HL-60/S4 treated with phorbol 12-myristate 13-acetate at 8.2 ng/mL for 4 days and 3 days (cell line): Measurements from ENCODE around the gene LDB2.

ENCODE experiments used
- in situ Hi-C: fragments of 300-500 bp; cut with MboI; formaldehyde crosslinking; loops from 2 replicates; pipeline ENCODE4 v1.15.0; 2022; ENCODE audit warnings: low sequenced_read_pairs

LDB2 gene

DNA sequence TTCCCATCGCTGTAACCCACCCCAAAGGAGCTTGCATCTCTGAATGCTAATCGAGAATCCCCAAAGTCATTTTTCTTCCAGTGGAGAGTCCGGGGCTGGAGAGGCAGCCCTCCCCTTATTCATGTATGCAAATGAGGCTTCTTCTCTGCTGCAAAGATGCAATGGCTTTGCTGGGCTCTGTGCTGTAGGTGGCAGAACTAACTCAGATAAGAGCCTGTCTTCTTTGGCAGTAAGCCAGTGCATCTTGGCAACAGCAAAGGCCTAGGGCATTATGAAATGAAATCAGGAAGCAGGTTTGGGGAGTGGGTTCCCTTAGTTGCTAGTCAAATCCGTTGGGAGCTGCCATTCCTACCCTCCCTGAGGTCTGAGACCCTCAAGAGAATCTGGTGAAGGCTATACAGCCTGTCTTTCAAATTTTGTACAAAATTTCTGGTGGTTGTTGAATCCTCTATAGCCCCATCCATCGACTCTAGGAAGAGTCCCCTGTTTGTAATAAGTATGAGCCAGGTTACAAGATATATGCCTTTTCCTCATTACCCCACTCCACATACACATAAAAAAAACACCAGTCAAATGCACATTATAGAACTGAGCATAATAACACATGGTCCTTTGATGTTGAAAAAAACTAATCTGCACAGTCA, 381.5 kb downstream of the LDB2 start:
- in situ Hi-C loops: no loop called here

DNA sequence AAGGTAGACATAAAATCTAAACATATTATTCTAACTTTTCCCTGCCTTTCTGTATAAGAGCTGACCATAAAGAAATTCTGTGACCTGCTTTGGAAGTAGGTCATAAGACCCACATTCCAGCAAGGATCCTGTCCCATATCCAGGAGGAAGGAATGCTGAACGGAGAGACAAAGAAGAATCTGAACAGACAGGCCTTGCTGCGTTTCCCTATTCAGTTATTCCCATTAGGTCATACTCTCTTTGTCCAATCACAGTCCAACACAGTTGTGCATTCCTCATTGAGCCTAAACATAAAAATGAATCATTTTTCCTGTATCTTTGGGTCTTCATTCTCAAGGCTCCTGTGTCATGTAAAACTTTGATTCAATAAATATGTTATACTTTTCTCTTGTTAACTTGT, 384.6 kb downstream of the LDB2 start:
- in situ Hi-C loops: no loop called here

DNA sequence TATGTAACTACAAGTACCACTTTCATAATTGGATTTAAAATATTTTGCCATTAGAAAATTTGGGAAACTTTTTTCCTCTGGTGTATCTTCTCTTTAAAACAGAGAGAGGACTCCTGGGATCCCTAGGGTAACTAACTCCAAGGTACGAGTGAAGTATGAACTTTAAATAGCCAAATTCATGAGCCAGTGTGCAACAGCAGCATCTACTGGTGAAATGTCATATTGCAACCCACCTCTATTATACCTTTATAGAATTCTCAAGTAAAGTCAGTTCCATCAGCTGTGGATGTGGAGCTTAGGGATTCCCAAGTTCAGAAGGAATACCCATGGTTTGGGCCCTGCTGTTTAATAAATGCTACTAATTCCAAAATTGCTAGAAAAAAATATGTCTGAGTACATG, 389.5 kb downstream of the LDB2 start:
- in situ Hi-C loops: no loop called here

DNA sequence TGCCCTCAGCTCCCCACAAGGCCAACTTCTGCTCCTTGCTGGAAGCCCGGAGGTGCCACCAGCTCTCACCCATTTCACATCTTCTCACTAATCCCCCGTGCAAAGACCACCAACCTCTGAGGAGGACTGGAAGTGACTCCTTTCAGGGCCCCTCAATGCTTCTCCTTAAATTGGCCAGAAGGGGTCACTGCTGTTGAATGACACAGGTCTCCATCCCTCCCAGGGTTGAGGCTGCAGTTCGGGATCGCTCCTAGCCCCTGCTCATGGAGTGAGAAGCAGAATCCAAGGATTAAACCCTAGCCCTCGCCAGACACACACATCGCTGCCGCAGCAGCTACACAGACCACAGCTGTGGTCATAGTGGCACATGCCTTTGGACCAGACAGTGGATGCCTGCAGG, 392.7 kb downstream of the LDB2 start:
- in situ Hi-C loops: no loop called here

DNA sequence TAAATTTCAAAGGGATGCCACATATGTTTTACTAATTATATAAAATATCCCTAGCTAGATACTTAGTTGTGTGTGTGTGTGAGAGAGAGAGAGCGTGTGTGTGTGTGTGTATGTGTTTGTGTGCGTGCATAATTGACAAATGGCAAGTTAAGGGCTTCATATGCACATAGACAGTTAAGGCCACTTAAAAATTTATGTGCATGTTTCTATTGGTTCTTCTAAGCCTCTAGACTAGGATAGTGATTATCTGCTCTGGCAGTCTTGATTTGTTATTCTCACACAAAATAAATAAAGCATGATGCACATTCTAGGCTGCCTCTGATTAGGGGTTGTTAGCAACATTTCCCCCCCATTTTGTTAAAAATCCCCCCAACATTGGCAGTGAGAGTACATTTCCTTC, 393.2 kb downstream of the LDB2 start:
- in situ Hi-C loops: no loop called here

DNA sequence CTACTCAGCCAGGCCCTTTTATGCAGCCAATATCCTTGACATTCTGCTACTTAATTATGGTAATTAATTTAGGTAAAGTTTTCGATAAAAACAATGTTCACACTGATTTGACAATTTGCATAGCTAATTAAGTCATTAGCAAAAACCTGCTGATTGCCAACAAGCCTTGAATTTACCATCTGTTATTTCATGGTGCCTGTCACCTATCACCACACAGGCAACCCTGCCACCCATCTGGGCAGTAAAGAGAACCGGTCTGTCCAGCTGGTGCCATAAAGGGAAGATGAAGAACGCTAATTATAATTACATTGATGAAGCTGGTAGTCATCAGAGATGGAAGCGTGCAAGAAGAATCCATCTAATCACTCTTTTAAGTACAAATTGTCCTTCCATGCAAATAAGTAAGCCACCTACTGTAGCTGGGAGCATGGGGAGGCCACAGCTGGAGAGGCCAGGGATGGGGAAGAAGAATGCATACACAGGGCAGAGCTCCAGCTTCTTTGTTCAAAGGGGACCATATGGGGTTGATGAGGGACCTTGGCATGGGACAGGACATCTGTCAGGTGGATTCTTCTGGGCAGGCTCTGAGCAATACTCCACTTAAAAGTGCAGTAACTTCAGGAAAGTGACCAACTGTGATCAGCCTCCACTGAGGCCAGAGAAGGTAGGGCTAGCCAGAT, 394.9 kb downstream of the LDB2 start:
- in situ Hi-C loops: no loop called here

DNA sequence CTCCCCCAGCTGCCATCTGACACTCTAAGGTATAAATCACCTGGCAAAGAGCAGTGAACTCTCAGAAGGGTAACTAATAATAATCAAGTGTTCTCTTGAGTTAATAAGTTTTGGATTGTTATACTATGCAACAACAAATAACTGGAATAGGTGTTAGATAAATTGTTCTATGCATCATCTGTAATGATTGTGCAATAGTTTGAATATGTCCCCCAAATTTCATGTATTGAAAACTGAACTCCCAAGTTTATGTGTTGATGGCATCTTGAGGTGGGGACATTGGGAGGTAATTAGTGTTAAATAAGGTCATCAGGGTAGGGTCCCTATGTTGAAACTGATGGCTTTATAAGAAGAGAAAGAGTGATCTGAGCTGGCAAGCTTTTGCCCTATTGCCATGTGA, 399.5 kb downstream of the LDB2 start:
- in situ Hi-C loops: no loop called here

DNA sequence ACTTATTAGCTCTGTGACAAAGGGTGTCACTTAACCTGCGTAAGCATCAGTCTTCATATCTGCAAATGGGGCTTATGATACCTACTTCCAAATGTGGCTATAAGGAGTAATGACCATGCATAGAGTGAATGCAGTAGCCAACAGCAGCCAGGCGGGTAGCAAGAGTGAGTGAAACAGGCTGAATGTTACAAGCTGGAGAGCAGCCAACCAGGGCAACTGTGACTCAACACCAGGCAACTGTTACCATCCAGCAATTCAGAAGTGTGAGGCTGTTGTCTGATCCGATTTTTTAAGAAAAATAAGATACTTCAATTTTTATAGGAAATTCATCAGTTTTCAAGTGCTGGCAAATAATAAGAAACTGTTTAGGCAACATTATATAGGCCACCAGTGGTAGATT, 401.9 kb downstream of the LDB2 start:
- in situ Hi-C loops: no loop called here

DNA sequence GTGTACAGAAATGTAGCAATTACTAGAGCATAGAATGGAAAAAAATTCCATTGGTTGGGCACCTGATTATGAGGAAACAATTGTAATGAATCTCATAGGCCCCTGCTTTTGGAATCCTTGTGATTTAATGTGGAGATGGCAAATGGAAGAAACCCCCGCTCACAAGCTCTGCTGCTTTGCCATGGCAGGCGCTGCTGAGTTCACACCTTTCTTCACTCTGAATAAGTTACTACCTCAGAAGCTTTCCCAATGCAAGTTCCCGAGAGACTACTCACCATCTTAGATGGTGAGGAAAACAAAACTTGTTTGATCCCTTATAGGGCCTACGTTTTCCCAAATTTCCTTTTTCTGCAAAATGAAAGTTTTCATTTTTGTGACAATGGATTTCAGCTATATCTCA, 405.6 kb downstream of the LDB2 start:
- in situ Hi-C loops: no loop called here

DNA sequence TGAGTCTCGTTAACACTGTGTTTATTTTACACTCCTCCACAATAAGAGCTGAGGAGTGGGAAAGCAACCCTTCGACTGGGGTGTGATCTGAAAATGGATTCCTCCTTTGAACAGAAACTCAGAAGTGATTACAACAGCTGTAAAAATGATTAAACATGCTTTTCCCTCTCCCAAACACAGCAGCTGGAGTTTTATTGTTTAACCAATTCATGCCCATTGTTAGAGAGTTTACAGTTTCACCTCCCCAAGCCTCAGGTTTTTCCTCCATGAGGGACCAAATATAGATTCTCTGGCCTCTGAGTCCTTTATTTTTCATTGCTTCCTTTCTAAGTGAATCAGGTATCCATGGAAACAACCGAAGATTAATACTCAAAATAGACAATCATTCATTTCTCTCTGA, 409.2 kb downstream of the LDB2 start:
- in situ Hi-C loops: no loop called here

DNA sequence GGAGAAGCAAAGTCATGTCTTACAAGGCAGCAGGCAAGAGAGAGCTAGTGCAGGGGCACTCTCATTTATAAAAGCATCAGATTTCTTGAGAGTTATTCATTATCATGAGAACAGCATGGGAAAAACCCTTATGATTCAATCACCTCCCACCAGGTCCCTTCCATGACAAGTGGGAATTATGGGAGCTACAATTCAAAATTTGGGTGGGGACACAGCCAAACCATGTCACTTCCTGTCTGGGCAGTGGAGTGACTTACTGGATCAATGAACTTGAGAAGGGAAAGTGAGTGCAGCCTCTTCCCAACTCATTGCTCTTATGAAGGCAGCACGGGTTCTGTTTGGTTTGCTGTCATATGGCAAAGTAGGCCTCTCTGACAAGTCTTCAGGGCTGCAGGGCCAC, 410.4 kb downstream of the LDB2 start:
- in situ Hi-C loops: no loop called here

DNA sequence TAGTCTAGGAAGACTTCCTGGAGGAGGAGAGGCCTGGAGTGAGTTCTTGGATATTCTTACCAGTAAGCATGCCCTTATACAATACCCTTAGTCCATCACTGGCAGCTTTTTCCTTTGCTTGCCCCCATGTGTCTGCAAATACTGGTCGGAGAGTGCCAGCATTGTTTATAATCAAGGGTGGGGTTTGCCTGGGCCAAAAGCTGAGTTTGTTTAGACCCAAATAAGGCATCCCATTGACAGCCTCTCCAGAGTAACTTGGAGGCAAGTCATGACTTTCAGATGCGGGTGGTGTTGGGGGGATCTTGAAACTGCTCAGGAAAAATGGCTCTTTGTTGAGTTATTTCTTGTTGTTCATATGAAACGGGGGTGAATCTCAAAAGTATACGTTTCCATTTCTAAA, 413.7 kb downstream of the LDB2 start:
- in situ Hi-C loops: no loop called here

DNA sequence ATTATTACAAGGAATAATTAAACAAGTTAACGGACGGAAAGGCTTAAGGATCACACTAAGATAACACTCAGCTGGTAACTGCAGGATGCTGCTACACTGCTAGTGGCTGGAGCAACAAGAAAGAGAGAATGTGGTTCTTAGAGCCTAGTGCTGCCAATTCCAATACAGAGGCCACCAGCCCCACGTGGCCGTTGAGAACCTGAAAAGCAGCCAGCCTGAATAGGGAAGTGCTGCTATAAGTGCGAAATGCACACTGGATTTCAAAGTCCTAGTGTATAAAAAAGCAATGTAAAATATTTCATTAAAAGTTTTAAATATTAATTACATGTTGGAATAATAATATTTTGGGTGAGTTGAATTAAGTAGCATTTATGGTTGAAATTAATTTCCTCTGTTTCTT, 414.9 kb downstream of the LDB2 start:
- in situ Hi-C loops: no loop called here

DNA sequence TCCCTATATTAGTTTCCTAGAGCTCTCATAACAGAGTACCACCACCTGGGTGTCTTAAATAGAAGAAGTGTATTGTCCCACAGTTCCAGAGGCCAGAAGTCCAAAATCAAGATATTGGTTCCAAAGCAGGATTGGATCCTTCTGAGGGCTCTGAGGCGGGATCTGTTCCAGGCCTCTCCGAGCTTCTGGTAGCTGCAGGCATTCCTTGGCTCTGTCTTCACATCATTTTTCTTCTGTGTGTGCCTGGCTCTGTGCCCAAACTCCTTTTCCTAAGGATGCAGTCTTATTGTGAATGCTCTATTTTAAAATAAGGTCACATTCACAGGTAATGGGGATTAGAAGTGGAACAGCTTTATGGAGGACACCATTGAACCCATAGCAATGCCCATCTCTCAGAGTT, 418.4 kb downstream of the LDB2 start:
- in situ Hi-C loops: no loop called here

DNA sequence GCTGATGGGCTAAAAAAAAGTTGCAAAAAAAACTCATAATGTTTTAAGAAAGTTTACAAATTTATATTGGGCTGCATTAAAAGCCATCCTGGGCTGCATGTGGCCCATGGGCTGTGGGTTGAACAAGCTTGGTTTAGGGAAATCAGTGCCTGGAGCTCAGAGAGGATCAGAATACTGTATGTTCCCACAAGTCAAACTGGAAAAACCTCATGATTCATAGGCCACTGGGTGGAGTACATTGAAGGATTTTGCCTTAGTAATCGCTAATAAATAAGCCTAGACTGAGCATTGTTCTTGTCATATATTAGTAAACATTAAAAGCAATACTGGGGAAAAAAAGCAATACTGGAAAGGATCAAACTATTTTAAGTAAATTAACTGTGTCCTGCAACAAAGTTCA, 425.9 kb downstream of the LDB2 start:
- in situ Hi-C loops: no loop called here

DNA sequence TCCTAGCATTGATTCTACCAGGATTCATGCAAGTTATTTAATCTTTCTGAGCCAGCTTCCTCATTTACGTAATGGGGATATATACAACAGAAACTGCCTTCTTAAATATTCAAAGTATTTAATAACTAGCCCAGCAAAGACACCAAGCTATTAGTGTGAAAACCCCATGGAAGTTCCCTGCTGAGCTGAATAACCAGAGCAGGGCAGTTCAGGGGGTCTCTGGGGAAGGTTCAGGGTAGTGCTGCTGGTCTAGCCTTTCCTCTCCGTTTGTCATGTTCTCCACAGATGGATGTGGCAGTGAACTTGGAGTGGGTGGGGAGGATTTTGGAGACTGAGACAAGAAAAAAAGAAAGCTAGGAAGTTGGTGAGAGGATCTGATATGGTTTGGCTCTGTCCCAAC, 431.4 kb downstream of the LDB2 start:
- in situ Hi-C loops: no loop called here

DNA sequence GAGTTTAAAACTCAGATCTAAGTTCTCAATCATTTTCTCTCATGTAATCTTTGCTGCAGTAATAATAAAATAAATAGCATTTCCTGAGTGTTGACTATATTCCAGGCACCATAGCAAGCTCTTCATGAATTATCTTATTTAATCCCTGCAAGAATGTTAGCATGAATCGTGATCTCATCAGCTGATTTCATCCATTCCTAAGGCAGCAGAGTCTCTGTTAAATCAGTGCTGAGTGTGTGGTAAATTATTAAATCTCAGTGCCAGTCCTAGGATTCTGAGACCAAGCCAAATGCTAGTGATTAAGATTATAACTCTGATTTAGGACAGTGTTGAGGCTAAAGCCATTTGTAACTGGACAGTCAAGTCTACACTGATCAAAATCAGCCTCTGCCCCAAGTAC, 431.9 kb downstream of the LDB2 start:
- in situ Hi-C loops: no loop called here

DNA sequence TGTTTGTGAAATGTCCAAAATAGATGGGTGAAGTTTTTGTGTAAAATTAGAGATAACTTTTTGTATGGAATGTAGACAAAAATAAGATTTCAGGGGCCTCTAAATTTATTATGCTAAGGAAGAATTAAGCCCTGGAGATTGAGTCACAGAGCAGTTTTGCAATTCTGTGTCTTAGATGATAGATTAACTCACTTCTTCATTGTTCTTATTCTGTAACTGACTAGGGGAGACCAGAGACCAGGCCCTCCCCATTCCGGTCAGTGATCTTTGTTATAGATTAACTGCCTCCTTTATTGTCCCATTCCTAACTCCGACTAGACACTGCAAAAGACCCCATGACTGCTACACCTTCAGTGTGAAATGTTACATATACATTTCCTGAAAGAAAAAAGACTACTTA, 433.8 kb downstream of the LDB2 start:
- in situ Hi-C loops: no loop called here

DNA sequence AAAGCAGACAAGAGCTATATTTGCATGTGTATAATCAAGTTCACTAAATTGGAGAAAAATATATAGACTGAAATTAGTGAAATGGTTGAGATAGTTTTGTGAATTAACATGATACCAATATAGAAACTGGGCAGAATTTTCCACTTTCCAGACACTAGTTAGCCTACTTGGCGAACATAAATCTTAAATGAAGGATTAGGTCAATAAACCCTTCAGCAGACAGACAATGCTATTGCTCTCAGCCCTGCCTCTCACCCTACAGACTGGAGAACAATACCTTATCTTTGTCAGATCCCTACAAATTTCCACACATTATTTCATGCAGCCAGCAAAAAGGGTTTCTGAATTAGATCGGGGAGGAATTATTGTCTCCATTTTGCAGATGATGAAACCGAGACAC, 435.8 kb downstream of the LDB2 start:
- in situ Hi-C loops: no loop called here

DNA sequence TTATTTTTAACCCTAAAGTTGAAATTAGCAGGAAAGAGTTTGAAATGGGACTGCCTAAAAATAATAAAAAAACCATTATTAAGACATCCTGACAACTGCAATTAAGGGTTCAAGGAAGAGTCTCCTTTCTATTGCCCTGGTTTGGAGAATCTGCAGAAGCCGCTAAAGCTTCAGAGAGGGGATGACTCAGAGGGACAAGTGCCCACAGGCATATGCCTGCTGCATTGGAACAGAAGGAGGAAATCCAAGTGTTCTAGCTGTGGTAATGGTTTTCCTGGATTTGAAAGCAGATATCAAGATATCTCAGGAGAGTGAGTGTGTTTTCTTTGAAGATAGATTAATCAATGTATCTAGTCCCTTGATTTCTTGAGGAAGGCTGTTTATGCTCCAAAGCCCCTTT, 437.1 kb downstream of the LDB2 start:
- in situ Hi-C loops: no loop called here

DNA sequence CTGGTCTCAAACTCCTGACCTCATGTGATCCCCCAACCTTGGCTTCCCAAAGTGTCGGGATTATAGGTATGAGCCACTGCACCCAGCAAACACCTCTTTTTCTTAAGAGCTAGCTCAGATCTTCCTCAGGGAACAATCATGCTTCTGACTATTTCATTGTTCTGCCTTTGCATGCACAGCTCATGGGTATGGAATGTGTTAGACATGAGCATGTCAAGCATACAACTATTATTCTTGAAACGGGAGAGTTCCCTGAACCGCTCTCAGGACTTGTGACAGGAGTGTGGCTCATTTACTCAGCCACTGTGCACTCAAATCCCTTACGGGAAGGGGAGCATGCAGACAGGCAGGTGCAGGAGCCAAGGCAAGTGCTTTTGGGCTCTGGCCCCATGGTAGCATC, 440.5 kb downstream of the LDB2 start:
- in situ Hi-C loops: no loop called here
